Activated T-helper 1 cell treated with anti-CD3 and anti-CD28 coated beads, Interleukin-12 subunit alpha, Interleukin-12 subunit beta, Interleukin-2, Interleukin-4 antibody, amounts not matched to agents 30 ng/mL and 10 ng/mL and 1 ng/mL, durations not matched to agents 14 hours and 24 hours and 36 hours (primary cell): ENCODE data around the gene MYH10. TPM values are rescaled to one million over a fixed set of nuclear protein-coding genes. Genes with fewer than 3 reads are reported as not detected.

Source experiments
- DNase-seq: peaks from one replicate; pipeline ENCODE4 v3.0.0; 2021; ENCODE audit warnings: low spot score
- H3K27ac Mint-ChIP-seq: one replicate; pipeline ENCODE4 v1.8.0; 2021; ENCODE audit warnings: mild to moderate bottlenecking, mixed read lengths
- H3K27me3 Mint-ChIP-seq: one replicate; pipeline ENCODE4 v1.8.0; 2022; ENCODE audit warnings: mild to moderate bottlenecking, moderate library complexity, mixed read lengths; ENCODE audit not compliant: insufficient read depth
- H3K36me3 Mint-ChIP-seq: one replicate; pipeline ENCODE4 v1.8.0; 2021; ENCODE audit warnings: low read depth, mixed read lengths
- H3K4me1 Mint-ChIP-seq: one replicate; pipeline ENCODE4 v1.8.0; 2021; ENCODE audit warnings: low read depth, mixed read lengths
- H3K4me3 Mint-ChIP-seq: one replicate; pipeline ENCODE4 v1.8.0; 2021; ENCODE audit warnings: mild to moderate bottlenecking, moderate library complexity, mixed read lengths
- H3K9me3 Mint-ChIP-seq: one replicate; pipeline ENCODE4 v1.8.0; 2021; ENCODE audit warnings: mixed read lengths
- intact Hi-C: fragments of 100-400 bp; cut with micrococcal nuclease; formaldehyde crosslinking; loops from one replicate; pipeline ENCODE4 v1.15.1; 2024
- total RNA-seq: library from RNA; stranded (reverse); gene quantifications from 2 replicates; pipeline ENCODE4 v1.2.3, GENCODE V29; 2022

Gene MYH10
- total RNA-seq, 1 donor from 2014 or later: 15.3 TPM

DNA sequence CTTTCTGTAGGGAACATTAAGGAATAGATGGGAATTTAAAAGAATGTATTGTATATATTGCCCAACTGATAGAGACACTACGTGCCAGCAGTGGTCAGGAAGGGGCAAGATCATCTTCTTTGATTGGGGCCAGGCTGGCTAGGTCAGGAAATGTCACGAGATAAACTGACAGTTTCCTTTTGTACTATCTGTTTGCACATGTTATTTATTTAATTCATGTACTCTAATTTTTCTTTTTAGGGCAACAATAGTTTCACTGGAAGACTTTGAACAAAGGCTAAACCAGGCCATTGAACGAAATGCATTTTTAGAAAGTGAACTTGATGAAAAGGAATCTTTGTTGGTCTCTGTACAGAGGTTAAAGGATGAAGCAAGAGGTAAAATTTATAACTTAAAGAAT lies 182.2 kb downstream of the MYH10 start:
- DNase-seq: no peak
- intact Hi-C loops: no loop called here
- Mint-ChIP-seq H3K27ac (no peak overlapping the region), H3K9me3 (no peaks in the 10 kb centered on the region), H3K36me3 (peaks cover 46% of the 10 kb centered on the region), H3K27me3 (no peaks in the 10 kb centered on the region), H3K4me3 (no peak overlapping the region), H3K4me1 (peaks cover 11% of the 10 kb centered on the region)

DNA sequence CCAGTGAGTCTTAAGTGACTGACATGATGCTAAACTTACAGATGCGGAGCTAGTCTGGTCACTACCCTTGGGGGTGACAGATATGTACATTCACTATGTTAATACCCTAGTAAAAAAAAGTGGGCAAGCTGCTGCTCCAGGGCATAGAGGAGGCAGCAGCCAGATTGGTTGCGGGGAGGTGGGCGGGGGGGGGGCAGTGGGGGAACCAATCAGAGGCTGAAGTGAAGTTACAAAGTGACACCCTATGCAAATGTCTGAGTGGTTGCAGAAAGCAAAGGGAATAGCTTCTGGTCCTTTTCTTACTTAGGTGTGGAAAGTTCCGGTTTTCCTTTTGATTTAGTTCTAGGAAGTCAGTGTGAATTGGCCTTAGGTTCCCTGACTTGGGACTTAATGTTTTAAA lies 182.7 kb downstream of the MYH10 start:
- peaks cover 14% of the 10 kb centered on the region for H3K4me1 Mint-ChIP-seq
- H3K27ac Mint-ChIP-seq: no peak overlapping the region
- no peak overlapping the region for H3K4me3 Mint-ChIP-seq
- intact Hi-C loops: no loop called here
- peaks cover 46% of the 10 kb centered on the region for H3K36me3 Mint-ChIP-seq
- H3K27me3 Mint-ChIP-seq: no peaks in the 10 kb centered on the region
- no peaks in the 10 kb centered on the region for H3K9me3 Mint-ChIP-seq
- DNase-seq: no peak

DNA sequence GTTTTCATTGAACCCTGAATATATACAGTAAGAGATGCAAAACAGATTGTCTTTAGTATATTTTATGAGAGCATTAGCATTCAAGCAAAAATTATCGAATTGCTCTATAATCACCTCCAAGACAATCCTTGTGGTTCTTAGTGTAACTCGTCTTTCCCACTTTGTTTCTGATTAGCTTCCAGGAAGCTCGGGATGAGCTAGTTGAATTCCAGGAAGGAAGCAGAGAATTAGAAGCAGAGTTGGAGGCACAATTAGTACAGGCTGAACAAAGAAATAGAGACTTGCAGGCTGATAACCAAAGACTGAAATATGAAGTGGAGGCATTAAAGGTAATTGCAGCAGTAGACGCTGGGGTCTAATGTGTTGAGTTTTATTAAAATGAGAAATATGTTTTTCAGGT lies 185.0 kb downstream of the MYH10 start:
- Mint-ChIP-seq H3K9me3 (no peaks in the 10 kb centered on the region), H3K4me3 (no peak overlapping the region), H3K27ac (no peak overlapping the region), H3K4me1 (peaks cover 31% of the 10 kb centered on the region), H3K27me3 (no peaks in the 10 kb centered on the region), H3K36me3 (peaks cover 32% of the 10 kb centered on the region)
- no peak for DNase-seq
- intact Hi-C loops: no loop called here

DNA sequence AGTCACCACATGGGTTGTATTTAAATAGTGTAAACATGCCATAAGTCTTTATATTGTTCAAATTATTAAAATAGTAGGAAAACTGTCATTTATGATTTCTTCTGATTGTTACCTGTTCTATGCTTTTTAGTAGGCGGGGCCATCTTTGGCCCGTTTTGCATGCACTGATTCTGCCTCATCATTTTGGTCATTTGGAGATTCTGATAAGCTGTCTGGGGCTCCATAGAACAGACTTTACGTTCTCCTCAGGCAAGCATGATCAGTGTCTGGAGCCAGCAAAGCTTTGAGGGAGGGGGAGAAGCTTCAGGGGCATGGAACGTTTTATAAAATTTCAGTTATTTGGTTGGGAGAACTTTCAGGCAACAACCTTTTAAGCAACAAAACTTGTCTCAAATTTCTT lies 186.0 kb downstream of the MYH10 start:
- H3K36me3 Mint-ChIP-seq: peaks cover 30% of the 10 kb centered on the region

DNA sequence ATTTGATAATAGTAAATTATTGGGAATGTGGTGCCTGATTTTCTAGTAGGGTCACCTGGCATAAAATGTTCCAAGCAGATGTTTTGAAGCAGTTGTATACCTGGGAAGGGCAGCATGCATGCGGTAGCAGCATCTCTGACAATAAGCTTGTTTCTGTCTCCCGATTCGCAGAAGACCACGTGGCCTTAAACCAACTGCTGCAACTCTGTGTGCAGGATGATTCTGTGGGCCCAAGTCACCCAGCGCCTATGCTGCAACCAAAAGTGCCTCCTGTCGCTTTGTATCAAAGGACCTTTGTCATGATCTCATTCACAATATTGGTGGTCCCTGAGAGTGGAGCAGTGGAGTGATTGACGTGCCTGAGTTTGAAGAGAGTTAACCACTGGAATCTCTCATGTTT lies 186.8 kb downstream of the MYH10 start:
- H3K27me3 Mint-ChIP-seq: no peaks in the 10 kb centered on the region
- peaks cover 26% of the 10 kb centered on the region for H3K36me3 Mint-ChIP-seq
- intact Hi-C loops: no loop called here
- no peak for DNase-seq
- H3K9me3 Mint-ChIP-seq: no peaks in the 10 kb centered on the region
- peaks cover 37% of the 10 kb centered on the region for H3K4me1 Mint-ChIP-seq
- no peak overlapping the region for H3K27ac Mint-ChIP-seq
- no peak overlapping the region for H3K4me3 Mint-ChIP-seq

More for the DNA sequence above, 186.0 kb downstream of the MYH10 start:
- intact Hi-C loops: no loop called here
- Mint-ChIP-seq H3K4me1 (peaks cover 37% of the 10 kb centered on the region), H3K9me3 (no peaks in the 10 kb centered on the region), H3K27me3 (no peaks in the 10 kb centered on the region), H3K27ac (no peak overlapping the region), H3K4me3 (no peak overlapping the region)
- no peak for DNase-seq

DNA sequence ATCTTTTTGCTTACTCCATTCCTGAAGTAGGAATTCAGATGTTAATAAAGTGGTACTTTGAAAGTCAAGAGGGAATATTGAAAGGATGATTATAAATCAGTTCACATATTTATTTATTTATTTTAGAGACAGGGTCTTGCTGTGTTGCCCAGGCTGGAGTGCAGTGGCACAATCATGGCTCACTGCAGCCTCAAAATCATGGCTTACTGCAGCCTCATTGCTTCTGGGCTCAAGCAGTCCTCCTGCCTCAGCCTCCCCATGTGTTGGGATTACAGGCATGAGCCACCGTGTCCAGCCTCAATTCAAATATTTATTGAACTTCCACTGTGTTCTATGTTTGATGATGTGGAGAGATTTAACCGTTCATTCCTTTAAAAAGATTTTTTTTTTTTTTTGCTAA lies 188.2 kb downstream of the MYH10 start:
- Mint-ChIP-seq H3K4me1 (peaks cover 43% of the 10 kb centered on the region), H3K36me3 (peaks cover 16% of the 10 kb centered on the region), H3K4me3 (no peak overlapping the region), H3K27me3 (no peaks in the 10 kb centered on the region), H3K27ac (no peak overlapping the region), H3K9me3 (no peaks in the 10 kb centered on the region)
- DNase-seq: no peak
- intact Hi-C loops: no loop called here

DNA sequence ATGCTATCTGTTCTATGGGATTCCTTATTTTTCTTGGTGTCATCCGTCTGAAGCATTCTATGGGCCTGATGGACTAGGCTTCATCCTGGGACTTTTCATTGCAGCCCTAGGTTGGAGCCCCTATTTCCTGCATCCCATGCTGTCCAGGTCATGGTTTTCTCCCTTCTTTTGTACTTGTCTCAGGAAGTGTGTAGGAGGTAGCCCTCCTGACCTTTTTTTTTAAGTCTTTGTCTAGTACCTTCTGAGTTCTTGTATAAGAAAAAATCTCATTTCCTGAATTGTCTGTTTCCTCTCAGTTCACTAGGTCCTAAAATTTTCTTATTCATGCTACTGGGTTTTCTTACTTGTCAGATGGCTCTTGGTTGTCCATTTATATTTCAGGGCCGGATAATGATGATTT lies 188.8 kb downstream of the MYH10 start:
- Mint-ChIP-seq H3K4me1 (peaks cover 45% of the 10 kb centered on the region), H3K36me3 (peaks cover 12% of the 10 kb centered on the region), H3K4me3 (no peak overlapping the region), H3K9me3 (no peaks in the 10 kb centered on the region), H3K27me3 (no peaks in the 10 kb centered on the region), H3K27ac (peak overlapping the region; percentile 9)
- no peak for DNase-seq
- intact Hi-C loops: no loop called here

DNA sequence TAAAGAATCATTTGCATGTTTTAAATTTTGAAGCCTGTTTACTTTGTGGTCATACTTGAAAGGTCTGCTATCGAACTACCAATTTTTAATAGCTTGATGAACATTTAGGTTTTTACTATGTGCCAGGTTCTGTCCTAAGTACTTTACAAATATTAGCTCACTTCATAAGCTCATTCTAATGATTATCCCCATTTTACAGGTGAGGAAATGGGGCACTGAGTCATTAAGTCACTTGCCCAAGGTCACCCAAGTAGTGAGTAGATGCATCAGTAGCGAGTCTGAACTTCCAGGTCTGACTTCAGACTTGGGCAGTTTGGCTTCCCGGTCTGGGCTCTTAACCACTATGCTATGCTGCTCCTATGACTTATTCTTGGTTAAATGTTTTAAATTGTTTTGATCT lies 190.8 kb downstream of the MYH10 start:
- no peak overlapping the region for H3K27ac Mint-ChIP-seq
- DNase-seq: no peak
- peaks cover 8% of the 10 kb centered on the region for H3K36me3 Mint-ChIP-seq
- intact Hi-C loops: loop anchor here (5.0 to 10.0 kb wide), 3 partner anchors 305 to 458 kb away; no protein-coding TSS in a partner anchor
- H3K27me3 Mint-ChIP-seq: no peaks in the 10 kb centered on the region
- H3K4me1 Mint-ChIP-seq: peaks cover 45% of the 10 kb centered on the region
- no peaks in the 10 kb centered on the region for H3K9me3 Mint-ChIP-seq
- H3K4me3 Mint-ChIP-seq: no peak overlapping the region

DNA sequence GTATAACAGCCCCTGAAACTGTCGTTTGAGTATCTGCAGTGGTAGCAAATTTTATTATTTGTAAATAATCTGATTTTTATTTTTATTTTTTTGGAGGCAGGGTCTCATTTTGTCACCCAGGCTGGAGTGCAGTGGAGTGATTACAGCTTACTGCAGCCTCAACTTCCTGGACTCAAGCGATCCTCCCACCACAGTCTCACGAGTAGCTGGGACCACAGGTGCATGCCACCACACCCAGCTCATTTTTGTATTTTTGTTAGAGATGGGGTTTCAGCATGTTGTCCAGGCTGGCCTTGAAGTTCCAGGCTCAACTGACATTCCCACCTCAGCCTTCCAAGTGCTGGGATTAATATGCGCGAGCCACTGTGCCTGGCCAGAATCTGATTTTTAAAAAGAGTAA lies 192.1 kb downstream of the MYH10 start:
- intact Hi-C loops: loop anchor here (5.0 to 10.0 kb wide), 3 partner anchors 304 to 459 kb away; no protein-coding TSS in a partner anchor
- Mint-ChIP-seq H3K4me1 (peaks cover 34% of the 10 kb centered on the region), H3K4me3 (no peak overlapping the region), H3K27ac (no peak overlapping the region), H3K9me3 (no peaks in the 10 kb centered on the region), H3K36me3 (peaks cover 6% of the 10 kb centered on the region), H3K27me3 (no peaks in the 10 kb centered on the region)
- no peak for DNase-seq

DNA sequence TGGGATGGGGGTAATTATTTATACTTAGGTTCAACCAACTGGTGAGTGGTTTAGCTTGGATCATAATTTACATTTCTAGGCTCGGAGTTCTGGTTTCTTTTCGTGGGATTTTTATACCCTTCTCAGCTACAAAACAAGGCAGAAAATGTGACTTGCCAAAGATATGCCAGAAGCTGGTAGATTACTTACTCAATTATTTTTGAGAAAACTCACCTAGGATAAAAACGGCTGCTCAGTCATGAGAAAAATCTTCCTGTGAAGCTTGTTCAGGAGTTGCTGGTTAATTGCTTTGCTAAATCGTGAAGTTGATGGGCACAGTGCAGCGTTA lies 193.7 kb downstream of the MYH10 start:
- Mint-ChIP-seq H3K4me3 (peak overlapping the region; percentile 88), H3K4me1 (peaks cover 26% of the 10 kb centered on the region), H3K27ac (peak overlapping the region; percentile 92), H3K27me3 (no peaks in the 10 kb centered on the region), H3K36me3 (peaks cover 6% of the 10 kb centered on the region), H3K9me3 (no peaks in the 10 kb centered on the region)
- intact Hi-C loops: loop anchor here (5.0 to 10.0 kb wide), 3 partner anchors 302 to 460 kb away; no protein-coding TSS in a partner anchor
- DNase-seq: no peak

DNA sequence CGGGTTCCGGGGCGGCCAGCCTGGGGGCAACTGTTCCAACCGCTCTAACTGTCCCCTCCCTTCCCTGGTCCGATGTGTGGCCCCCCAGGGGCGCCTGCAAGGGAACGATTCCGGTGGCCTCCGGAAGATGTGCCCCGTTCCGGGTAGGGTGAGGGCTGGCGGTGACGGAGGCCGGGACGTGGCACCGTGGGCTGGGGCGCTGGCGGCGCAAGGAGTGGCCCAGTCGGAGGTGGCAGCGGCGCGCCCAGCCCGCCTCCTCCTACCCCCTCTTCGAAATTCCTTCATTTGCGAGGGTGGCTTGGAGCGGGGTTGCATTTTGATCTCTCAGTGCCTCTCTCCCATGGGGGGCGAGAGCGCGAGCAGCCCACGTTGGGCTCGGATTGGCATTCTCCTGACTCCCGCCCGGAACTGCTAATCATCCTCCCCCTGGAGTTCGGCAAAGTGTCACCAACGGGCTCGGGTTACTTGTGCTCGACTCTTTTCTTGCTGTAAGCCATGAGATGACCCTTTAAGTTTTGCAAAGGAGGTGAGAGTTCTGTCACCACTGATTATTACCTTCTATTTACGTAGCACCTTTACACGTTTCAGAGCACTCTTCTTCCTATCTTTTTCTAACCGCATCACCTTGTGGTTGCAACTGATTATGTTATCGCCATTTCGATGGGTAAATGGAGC lies 194.2 kb downstream of the MYH10 start:
- H3K36me3 Mint-ChIP-seq: peaks cover 6% of the 10 kb centered on the region
- peak overlapping the region; percentile 88 for H3K4me3 Mint-ChIP-seq
- DNase-seq: peak; percentile 64
- no peaks in the 10 kb centered on the region for H3K9me3 Mint-ChIP-seq
- peak overlapping the region; percentile 92 for H3K27ac Mint-ChIP-seq
- intact Hi-C loops: loop anchor here (5.0 to 10.0 kb wide), 3 partner anchors 302 to 461 kb away; no protein-coding TSS in a partner anchor
- peaks cover 21% of the 10 kb centered on the region for H3K4me1 Mint-ChIP-seq
- no peaks in the 10 kb centered on the region for H3K27me3 Mint-ChIP-seq

DNA sequence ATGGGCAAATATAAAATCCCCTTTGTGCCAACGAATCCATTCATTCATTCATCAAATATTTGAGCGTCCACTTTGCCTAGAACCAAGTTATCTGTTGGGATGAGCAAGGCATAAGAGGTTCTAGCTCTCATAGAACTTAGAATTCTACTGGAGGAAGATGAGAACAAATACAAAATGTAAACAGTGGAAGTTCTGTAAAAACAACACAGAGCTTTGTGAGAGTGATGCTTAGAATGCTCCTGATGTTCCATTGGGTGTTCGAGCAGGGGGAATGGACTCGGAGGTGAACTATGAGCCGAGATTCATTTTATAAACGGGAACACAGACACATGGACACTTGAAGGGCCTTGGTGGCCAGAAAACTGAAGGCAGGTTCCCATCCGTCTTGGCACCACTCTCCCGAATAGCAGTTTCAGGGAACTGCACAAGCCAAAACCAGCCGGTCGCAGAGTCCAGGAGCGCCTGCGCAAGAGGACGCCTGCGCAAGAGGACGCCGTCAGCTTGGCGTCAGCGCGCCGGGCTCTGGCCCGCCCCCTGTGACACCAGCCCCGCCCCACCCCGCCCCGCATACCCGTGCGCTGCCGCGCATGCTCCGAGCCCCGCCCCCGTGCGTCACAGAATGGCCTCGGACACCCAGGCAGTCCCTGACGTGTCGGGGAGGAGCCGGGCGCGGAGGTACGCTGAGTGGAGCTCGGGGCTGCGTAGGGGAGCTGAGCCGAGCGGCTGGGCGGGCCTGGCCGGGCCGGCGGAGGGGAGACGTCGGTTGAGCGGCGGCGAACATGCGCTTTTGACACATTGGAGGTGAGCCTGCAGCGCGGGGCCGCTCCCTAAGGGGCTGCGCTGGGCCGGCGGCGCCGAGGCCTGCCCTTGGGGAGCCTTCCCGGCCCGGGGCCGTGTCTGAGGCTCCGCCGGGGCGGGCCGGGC lies 195.0 kb downstream of the MYH10 start, which contains the start of gene NDEL1:
Gene NDEL1 (plus strand): TSS at position 640 of the 924 bp plus-strand sequence. CDS start 8,388 bp downstream, outside the sequence.
- H3K27me3 Mint-ChIP-seq: no peaks in the 10 kb centered on the region
- intact Hi-C loops: loop anchor here (1.0 to 10.0 kb wide), 6 partner anchors 52 to 462 kb away; partner anchors contain the start of genes MYH10, RANGRF and RPL26
- H3K27ac Mint-ChIP-seq: peak within 1 kb of the TSS; percentile 92
- H3K36me3 Mint-ChIP-seq: peaks cover 4% of the 10 kb centered on the region
- peak within 1 kb of the TSS; percentile 88 for H3K4me3 Mint-ChIP-seq
- peaks cover 14% of the 10 kb centered on the region for H3K4me1 Mint-ChIP-seq
- H3K9me3 Mint-ChIP-seq: no peaks in the 10 kb centered on the region
- peak; percentile 98 for DNase-seq

DNA sequence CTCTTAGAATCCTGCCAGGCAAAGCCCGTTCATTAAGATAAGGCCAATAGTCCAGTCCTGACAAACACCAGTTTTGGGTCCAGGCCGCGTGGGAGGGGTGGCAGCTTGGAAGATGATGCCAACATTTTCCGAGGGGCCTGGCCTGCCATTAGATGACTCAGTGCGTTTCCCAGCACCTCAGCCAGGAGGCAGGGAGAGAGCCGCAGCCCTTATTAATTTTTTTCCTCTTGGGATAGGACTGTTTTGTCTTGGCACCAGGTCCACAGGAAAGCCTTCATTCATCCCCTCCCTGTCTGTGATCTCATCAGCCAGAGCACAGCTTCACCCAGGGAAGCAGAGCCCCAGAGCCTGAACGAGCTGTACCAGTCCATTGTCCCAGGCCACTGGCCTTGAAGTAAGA lies 199.6 kb downstream of the MYH10 start:
- H3K4me3 Mint-ChIP-seq: no peak overlapping the region
- H3K27me3 Mint-ChIP-seq: peaks cover 2% of the 10 kb centered on the region
- H3K27ac Mint-ChIP-seq: no peak overlapping the region
- no peaks in the 10 kb centered on the region for H3K9me3 Mint-ChIP-seq
- intact Hi-C loops: loop anchor here (10.0 kb wide), 1 partner anchor 296 kb away; no protein-coding TSS in a partner anchor
- H3K36me3 Mint-ChIP-seq: no peaks in the 10 kb centered on the region
- H3K4me1 Mint-ChIP-seq: no peaks in the 10 kb centered on the region
- DNase-seq: no peak
